ENCODE data around the gene NUDT8. TPM values are rescaled to one million over a fixed set of nuclear protein-coding genes. Genes with fewer than 3 reads are reported as not detected.

Gene NUDT8
- polyA plus RNA-seq, 1 of the 3 experiments (the other 2 are of a cell fraction), result 2.7 TPM

DNA sequence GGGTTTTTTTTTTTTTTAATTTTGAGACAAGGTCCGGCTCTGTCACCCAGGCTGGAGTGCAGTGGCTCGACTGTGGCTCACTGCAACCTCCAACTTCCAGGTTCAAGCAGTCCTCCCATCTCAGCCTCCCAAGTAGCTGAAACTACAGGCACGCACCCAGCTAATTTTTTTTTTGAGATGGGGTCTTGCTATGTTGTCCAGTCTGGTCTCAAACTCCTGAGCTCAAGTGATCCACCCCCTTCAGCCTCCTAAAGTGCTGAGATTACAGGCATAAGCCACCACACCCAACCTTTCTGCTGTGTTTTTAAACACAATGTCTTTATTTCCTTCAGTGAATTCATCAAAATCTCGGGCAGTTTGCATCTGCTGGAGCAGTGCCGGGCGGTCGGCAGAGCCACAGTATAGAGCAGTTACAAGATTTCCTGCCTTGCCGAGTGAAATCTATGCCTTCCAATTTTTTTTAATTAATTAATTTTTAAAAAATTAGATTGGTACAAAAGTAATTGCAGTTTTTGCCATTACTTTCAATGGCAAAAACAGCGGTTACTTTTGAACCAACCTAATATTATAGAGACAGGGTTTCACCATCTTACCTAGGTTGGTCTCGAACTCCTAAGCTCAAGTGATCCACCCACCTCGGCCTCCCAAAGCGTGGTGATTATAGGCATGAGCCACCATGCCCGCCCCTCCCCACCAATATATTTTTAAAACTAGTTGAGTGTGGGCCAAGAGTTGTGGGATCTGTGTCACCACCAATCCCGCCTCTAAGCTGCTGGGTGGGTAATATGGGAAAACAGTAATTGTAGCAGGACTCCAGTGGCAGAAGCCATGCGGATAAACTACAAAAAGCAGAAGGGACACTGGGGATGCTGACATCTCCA, 23.5 kb upstream of the NUDT8 start (continued):
- TF ChIP-seq, protein P1, sequence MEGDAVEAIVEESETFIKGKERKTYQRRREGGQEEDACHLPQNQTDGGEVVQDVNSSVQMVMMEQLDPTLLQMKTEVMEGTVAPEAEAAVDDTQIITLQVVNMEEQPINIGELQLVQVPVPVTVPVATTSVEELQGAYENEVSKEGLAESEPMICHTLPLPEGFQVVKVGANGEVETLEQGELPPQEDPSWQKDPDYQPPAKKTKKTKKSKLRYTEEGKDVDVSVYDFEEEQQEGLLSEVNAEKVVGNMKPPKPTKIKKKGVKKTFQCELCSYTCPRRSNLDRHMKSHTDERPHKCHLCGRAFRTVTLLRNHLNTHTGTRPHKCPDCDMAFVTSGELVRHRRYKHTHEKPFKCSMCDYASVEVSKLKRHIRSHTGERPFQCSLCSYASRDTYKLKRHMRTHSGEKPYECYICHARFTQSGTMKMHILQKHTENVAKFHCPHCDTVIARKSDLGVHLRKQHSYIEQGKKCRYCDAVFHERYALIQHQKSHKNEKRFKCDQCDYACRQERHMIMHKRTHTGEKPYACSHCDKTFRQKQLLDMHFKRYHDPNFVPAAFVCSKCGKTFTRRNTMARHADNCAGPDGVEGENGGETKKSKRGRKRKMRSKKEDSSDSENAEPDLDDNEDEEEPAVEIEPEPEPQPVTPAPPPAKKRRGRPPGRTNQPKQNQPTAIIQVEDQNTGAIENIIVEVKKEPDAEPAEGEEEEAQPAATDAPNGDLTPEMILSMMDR (IDR thresholded peaks at IDR 0.05), result no peak
- TF ChIP-seq GATA2 (CRISPR knock-in tag; IDR thresholded peaks at IDR 0.05) (no peak), YY1 (IDR thresholded peaks at IDR 0.05; ENCODE audit: low read depth) (no peak), TCF12 (IDR thresholded peaks at IDR 0.05) (no peak), EP300 (IDR thresholded peaks at IDR 0.05; ENCODE audit: borderline replicate concordance in 1 of 2, low read depth in 1 of 2, low read length in 1 of 2) (no peak), CHD2 (IDR thresholded peaks at IDR 0.05; ENCODE audit: low read length, partially characterized antibody) (no peak)
- TF ChIP-seq, protein P2, sequence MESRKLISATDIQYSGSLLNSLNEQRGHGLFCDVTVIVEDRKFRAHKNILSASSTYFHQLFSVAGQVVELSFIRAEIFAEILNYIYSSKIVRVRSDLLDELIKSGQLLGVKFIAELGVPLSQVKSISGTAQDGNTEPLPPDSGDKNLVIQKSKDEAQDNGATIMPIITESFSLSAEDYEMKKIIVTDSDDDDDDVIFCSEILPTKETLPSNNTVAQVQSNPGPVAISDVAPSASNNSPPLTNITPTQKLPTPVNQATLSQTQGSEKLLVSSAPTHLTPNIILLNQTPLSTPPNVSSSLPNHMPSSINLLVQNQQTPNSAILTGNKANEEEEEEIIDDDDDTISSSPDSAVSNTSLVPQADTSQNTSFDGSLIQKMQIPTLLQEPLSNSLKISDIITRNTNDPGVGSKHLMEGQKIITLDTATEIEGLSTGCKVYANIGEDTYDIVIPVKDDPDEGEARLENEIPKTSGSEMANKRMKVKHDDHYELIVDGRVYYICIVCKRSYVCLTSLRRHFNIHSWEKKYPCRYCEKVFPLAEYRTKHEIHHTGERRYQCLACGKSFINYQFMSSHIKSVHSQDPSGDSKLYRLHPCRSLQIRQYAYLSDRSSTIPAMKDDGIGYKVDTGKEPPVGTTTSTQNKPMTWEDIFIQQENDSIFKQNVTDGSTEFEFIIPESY (IDR thresholded peaks at IDR 0.05; ENCODE audit: borderline replicate concordance, low read depth), result no peak

DNA sequence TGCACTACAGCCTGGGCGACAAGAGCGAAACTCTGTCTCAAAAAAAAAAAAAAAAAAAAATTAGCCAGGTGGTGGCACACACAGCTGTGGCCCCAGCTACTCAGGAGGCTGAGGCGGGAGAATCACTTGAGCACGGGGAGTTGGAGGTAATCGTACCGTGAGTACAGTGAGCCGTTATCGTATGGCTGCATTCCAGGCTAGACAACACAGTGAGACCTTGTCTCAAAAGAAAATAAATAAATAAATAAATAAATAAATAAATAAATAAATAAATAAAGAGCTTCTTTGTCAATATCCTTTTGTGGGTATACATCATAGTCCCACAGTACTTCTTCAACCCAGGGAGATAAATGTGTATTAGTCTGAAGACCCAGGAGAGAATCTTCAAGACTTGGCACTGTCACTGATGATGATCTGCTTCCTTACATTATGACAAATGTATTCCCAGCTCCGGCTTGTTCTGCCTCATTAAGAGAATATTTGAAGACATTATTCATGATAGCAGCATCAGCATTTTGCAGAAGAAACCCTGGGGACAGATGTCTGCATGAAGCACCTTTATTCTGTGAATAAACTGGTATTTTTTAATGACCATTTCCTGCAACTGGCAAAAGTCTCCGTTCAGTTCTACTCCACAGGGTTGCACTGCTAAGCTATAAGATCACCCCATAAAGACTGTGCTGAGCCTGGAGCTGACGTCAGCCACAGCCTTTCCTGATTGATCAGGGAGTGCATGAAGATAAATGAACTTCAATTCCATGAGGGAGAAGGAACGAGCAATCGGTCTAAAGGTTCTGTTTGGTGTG, 22.4 kb upstream of the NUDT8 start:
- CTCF ChIA-PET, result interaction anchor here (0.8 to 21.6 kb wide), 2 partner anchors 17 to 38 kb away, joined by 3 to 308 read pairs (median 5); partner anchors contain the start of genes NUDT8 and TBX10
- H3K27ac ChIP-seq (ENCODE audit: low read depth in 2 of 2, low read length in 1 of 2), result no peak overlapping the region
- no peak overlapping the region for H3K9ac ChIP-seq
- no peaks in the 10 kb centered on the region for H3K79me2 ChIP-seq (ENCODE audit: insufficient read depth)
- 35% methylated on average over 13 of the region's 13 CpGs for WGBS (ENCODE audit: low lambda C conversion rate)
- DNase-seq, result no peak
- no peak for TF ChIP-seq ELF1 (IDR thresholded peaks at IDR 0.05)
- TF ChIP-seq, protein P3, sequence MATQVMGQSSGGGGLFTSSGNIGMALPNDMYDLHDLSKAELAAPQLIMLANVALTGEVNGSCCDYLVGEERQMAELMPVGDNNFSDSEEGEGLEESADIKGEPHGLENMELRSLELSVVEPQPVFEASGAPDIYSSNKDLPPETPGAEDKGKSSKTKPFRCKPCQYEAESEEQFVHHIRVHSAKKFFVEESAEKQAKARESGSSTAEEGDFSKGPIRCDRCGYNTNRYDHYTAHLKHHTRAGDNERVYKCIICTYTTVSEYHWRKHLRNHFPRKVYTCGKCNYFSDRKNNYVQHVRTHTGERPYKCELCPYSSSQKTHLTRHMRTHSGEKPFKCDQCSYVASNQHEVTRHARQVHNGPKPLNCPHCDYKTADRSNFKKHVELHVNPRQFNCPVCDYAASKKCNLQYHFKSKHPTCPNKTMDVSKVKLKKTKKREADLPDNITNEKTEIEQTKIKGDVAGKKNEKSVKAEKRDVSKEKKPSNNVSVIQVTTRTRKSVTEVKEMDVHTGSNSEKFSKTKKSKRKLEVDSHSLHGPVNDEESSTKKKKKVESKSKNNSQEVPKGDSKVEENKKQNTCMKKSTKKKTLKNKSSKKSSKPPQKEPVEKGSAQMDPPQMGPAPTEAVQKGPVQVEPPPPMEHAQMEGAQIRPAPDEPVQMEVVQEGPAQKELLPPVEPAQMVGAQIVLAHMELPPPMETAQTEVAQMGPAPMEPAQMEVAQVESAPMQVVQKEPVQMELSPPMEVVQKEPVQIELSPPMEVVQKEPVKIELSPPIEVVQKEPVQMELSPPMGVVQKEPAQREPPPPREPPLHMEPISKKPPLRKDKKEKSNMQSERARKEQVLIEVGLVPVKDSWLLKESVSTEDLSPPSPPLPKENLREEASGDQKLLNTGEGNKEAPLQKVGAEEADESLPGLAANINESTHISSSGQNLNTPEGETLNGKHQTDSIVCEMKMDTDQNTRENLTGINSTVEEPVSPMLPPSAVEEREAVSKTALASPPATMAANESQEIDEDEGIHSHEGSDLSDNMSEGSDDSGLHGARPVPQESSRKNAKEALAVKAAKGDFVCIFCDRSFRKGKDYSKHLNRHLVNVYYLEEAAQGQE (IDR thresholded peaks at IDR 0.05; ENCODE audit: low read depth, low read length), result no peak
- no peak for TF ChIP-seq NFIC (IDR thresholded peaks at IDR 0.05; ENCODE audit: borderline replicate concordance)
- H4K20me1 ChIP-seq (ENCODE audit: insufficient read depth), result no peaks in the 10 kb centered on the region
- no peaks in the 10 kb centered on the region for H3F3A ChIP-seq (replicated peaks; ENCODE audit: insufficient read depth)
- H2AFZ ChIP-seq (ENCODE audit: low read depth), result no peak overlapping the region
- no peaks in the 10 kb centered on the region for H3K9me3 ChIP-seq
- H3K4me3 ChIP-seq (ENCODE audit: low read depth in 2 of 2, low read length in 1 of 2), result no peak overlapping the region
- no peaks in the 10 kb centered on the region for H3K36me3 ChIP-seq (replicated peaks in 1 of 2; ENCODE audit: control insufficient read depth in 1 of 2, insufficient read depth in 2 of 2, low read length in 1 of 2)
- H3K4me1 ChIP-seq (ENCODE audit: control insufficient read depth in 1 of 2, insufficient read depth in 2 of 2, low read depth in 1 of 2, low read length in 1 of 2), result no peaks in the 10 kb centered on the region; a peak in 1 of 4 replicates
- H3K4me2 ChIP-seq, result no peak overlapping the region
- H3K9me2 ChIP-seq, result no peaks in the 10 kb centered on the region
- POLR2A ChIA-PET, result no interaction called here
- no peaks in the 10 kb centered on the region for H3K27me3 ChIP-seq (ENCODE audit: insufficient read depth)

Data from SK-N-SH (cell line).